K562 (cell line): ENCODE measurements around the gene VDAC2. TPM values are rescaled to one million over a fixed set of nuclear protein-coding genes. Genes with fewer than 3 reads are reported as not detected.

ENCODE experiments used
- ATAC-seq: fragments of 200-7000 bp; cut with Tn5 transposase; 3 replicates; pipeline ENCODE4 v1.9.1; 2020; ENCODE audit warnings: moderate library complexity
- BruUV-seq: library from RNA; stranded (reverse); fragments of 400-500 nt; replicated peaks from 2 replicates; lab custom pipeline; 2021; lab: Mats Ljungman, UMichigan
- CTCF ChIA-PET: fragments of 300-600 bp; formaldehyde crosslinking; extraction: SDS; loops from one replicate; lab custom pipeline; 2021; ENCODE audit warnings: low intra/inter-chr PET ratio; lab: Yijun Ruan, JAX
- POLR2A ChIA-PET: fragments of 300-600, 350-650 bp; sonication (Branson Sonifier 250); formaldehyde crosslinking; extraction: SDS; loops from one replicate; lab custom pipeline; 2021; ENCODE audit warnings: antibody characterized with exemption, inconsistent platforms; lab: Yijun Ruan, JAX
- DNase-seq, 4 experiments: peaks; one replicate each; pipeline versions ENCODE4 v3.0.0 to v3.0.0-alpha.2; 2011 to 2018; ENCODE audit warnings: low spot score in 3 of 4, mixed read lengths in 3 of 4; ENCODE audit errors: extremely low read depth in 1 of 4
- FAIRE-seq: peaks from 2 replicates; lab custom pipeline; 2011; peaks lifted over from hg19 to GRCh38; lab: Jason Lieb, UNC
- H2AFZ ChIP-seq: 2 replicates; pipeline ENCODE4 v1.6.0; 2011; ENCODE audit warnings: low read depth, low read length, control low read depth, inconsistent platforms
- H3K27ac ChIP-seq: fragments of 200-600 bp; 3 replicates; pipeline ENCODE4 v1.8.0; 2011; ENCODE audit warnings: low read depth, mild to moderate bottlenecking, control low read depth, inconsistent platforms, low read length, moderate library complexity, mixed read lengths; ENCODE audit errors: extremely low read depth
- H3K27me3 ChIP-seq, 2 experiments: fragments of 300-600 bp in 1 of 2; 2 replicates in 1 of 2; 3 replicates in 1 of 2; pipeline versions ENCODE4 v1.6.0 to v1.8.0; 2011; ENCODE audit warnings: inconsistent platforms in 2 of 2, low read length in 2 of 2, mild to moderate bottlenecking in 1 of 2, mixed read lengths in 1 of 2, moderate library complexity in 1 of 2; ENCODE audit not compliant: control insufficient read depth in 2 of 2, insufficient read depth in 2 of 2
- H3K36me3 ChIP-seq: fragments of 300-600 bp; 3 replicates; pipeline ENCODE4 v1.8.0; 2011; ENCODE audit warnings: mild to moderate bottlenecking, low read length, inconsistent platforms; ENCODE audit not compliant: control insufficient read depth, insufficient read depth
- H3K4me1 ChIP-seq, 2 experiments: fragments of 200-600 bp in 1 of 2; replicated peaks in 1 of 2; 2 replicates in 1 of 2; 3 replicates in 1 of 2; pipeline versions ENCODE4 v1.5.1 to v1.8.0; 2011; ENCODE audit warnings: inconsistent platforms in 2 of 2, low read length in 2 of 2, mild to moderate bottlenecking in 1 of 2, mixed read lengths in 1 of 2, moderate library complexity in 1 of 2; ENCODE audit not compliant: control insufficient read depth in 2 of 2, insufficient read depth in 2 of 2
- H3K4me2 ChIP-seq: 2 replicates; pipeline ENCODE4 v1.6.1; 2011; ENCODE audit warnings: low read length, control low read depth, inconsistent platforms, mixed read lengths; ENCODE audit not compliant: insufficient read depth
- H3K4me3 ChIP-seq: fragments of 200-600 bp; sonication (generic), shearing (Covaris generic); 2 replicates; pipeline ENCODE4 v1.5.1; 2016; ENCODE audit warnings: control low read depth, inconsistent platforms
- H3K79me2 ChIP-seq: fragments of 200-600 bp; 3 replicates; pipeline ENCODE4 v1.8.0; 2011; ENCODE audit warnings: low read length, inconsistent platforms; ENCODE audit not compliant: control insufficient read depth, insufficient read depth
- H3K9ac ChIP-seq, 2 experiments: 2 replicates each; pipeline versions ENCODE4 v1.6.0 to v1.6.1; 2011; ENCODE audit warnings: low read depth in 2 of 2, low read length in 2 of 2, control low read depth in 1 of 2, inconsistent platforms in 1 of 2, mild to moderate bottlenecking in 1 of 2, mixed read lengths in 1 of 2; ENCODE audit not compliant: insufficient read depth in 1 of 2
- H3K9me1 ChIP-seq: one replicate; pipeline ENCODE4 v1.6.0; 2011; ENCODE audit warnings: inconsistent platforms, mild to moderate bottlenecking, low read length, moderate library complexity; ENCODE audit not compliant: control insufficient read depth, insufficient read depth
- H3K9me3 ChIP-seq: replicated peaks from 2 replicates; pipeline ENCODE4 v1.5.1; 2011; ENCODE audit warnings: low read depth, low read length, inconsistent platforms; ENCODE audit not compliant: control insufficient read depth, insufficient read depth
- H4K20me1 ChIP-seq: replicated peaks from 2 replicates; pipeline ENCODE4 v1.6.1; 2011; ENCODE audit warnings: low read length, inconsistent platforms, mixed read lengths; ENCODE audit not compliant: control insufficient read depth, insufficient read depth
- ADNP ChIP-seq: fragments of 200-800 bp; sonication (Bioruptor generic); IDR thresholded peaks from 2 replicates; pipeline ENCODE4 v1.6.1; 2016; ENCODE audit warnings: missing genetic modification characterization, missing compliant biosample characterization
- BACH1 ChIP-seq: fragments of 200-800 bp; sonication (Bioruptor generic); IDR thresholded peaks from 2 replicates; pipeline ENCODE4 v1.6.1; 2016; ENCODE audit warnings: missing genetic modification characterization, missing compliant biosample characterization
- BHLHE40 ChIP-seq: IDR thresholded peaks from 2 replicates; pipeline ENCODE4 v1.6.1; 2011; ENCODE audit warnings: low read length, improper control_type of control experiment
- DACH1 ChIP-seq: fragments of 450-650 bp; IDR thresholded peaks from 2 replicates; pipeline ENCODE4 v1.6.1; 2018; ENCODE audit not compliant: partially characterized antibody
- EP300 ChIP-seq: IDR thresholded peaks from 2 replicates; pipeline ENCODE4 v1.6.1; 2012; ENCODE audit warnings: low read length, improper control_type of control experiment
- FUS ChIP-seq: fragments of 200-400 bp; formaldehyde crosslinking; optimal IDR thresholded peaks from 2 replicates; pipeline ENCODE3; 2017; ENCODE audit warnings: low read depth, low read length
- HDAC1 ChIP-seq, 2 experiments: fragments of 450-650 bp; IDR thresholded peaks; 2 replicates each; pipeline ENCODE4 v1.6.1; 2016 to 2017; ENCODE audit warnings: inconsistent platforms in 1 of 2, mild to moderate bottlenecking in 1 of 2, moderate library complexity in 1 of 2
- HDGF ChIP-seq: fragments of 450-650 bp; IDR thresholded peaks from 2 replicates; pipeline ENCODE4 v1.6.1; 2016
- IFI16 ChIP-seq: fragments of 250-450 bp; sonication (Bioruptor Pico); IDR thresholded peaks from 2 replicates; pipeline ENCODE4 v2.1.2; 2022; ENCODE audit warnings: mild to moderate bottlenecking, inconsistent platforms
- IRF9 ChIP-seq: fragments of 450-650 bp; IDR thresholded peaks from 2 replicates; pipeline ENCODE4 v1.6.1; 2016; ENCODE audit warnings: missing biosample characterization, missing genetic modification characterization
- NFIX ChIP-seq: fragments of 250-450 bp; sonication (Bioruptor Pico); IDR thresholded peaks from 2 replicates; pipeline ENCODE4 v1.4.0; 2020; ENCODE audit warnings: low read depth, mild to moderate bottlenecking, moderate library complexity
- NR2C1 ChIP-seq, 2 experiments: fragments of 450-650 bp; IDR thresholded peaks; 2 replicates each; pipeline ENCODE4 v1.6.1; 2017; ENCODE audit warnings: mild to moderate bottlenecking in 2 of 2, antibody characterized with exemption in 1 of 2, inconsistent platforms in 1 of 2, missing compliant biosample characterization in 1 of 2, missing genetic modification characterization in 1 of 2
- PHF8 ChIP-seq: fragments of 200-600 bp; sonication (generic); IDR thresholded peaks from 2 replicates; pipeline ENCODE4 v1.6.1; 2012; ENCODE audit warnings: mixed run types, mild to moderate bottlenecking, inconsistent platforms, low read length, moderate library complexity, borderline replicate concordance
- PML ChIP-seq: IDR thresholded peaks from 2 replicates; pipeline ENCODE4 v1.6.1; 2012; ENCODE audit warnings: low read length, inconsistent platforms
- PTRF ChIP-seq: fragments of 450-650 bp; IDR thresholded peaks from 2 replicates; pipeline ENCODE4 v1.6.1; 2016; ENCODE audit warnings: mild to moderate bottlenecking, missing genetic modification characterization, missing compliant biosample characterization
- RFX7 ChIP-seq: fragments of 250-450 bp; sonication (Bioruptor Pico); IDR thresholded peaks from 2 replicates; pipeline ENCODE4 v1.5.1; 2021; ENCODE audit warnings: mild to moderate bottlenecking
- SAFB ChIP-seq: fragments of 200-400 bp; formaldehyde crosslinking; IDR thresholded peaks from 2 replicates; pipeline ENCODE4 v1.6.1; 2017; ENCODE audit warnings: low read depth, low read length, borderline replicate concordance
- SMARCC2 ChIP-seq: fragments of 450-650 bp; IDR thresholded peaks from 2 replicates; pipeline ENCODE4 v1.6.1; 2017; ENCODE audit warnings: antibody characterized with exemption, moderate library complexity, mild to moderate bottlenecking, low read depth
- XRCC5 ChIP-seq: fragments of 200-400 bp; formaldehyde crosslinking; IDR thresholded peaks from 2 replicates; pipeline ENCODE4 v1.6.1; 2017; ENCODE audit warnings: low read depth, mild to moderate bottlenecking, low read length
- ZEB2 ChIP-seq: fragments of 450-650 bp; IDR thresholded peaks from 2 replicates; pipeline ENCODE4 v1.6.1; 2016
- ZNF121 ChIP-seq: sonication (generic); formaldehyde crosslinking; conservative IDR thresholded peaks from 2 replicates; pipeline ENCODE4 v1.8.0; 2022; ENCODE audit warnings: missing genetic modification reagents
- ZNF175 ChIP-seq: fragments of 200-800 bp; sonication (Bioruptor generic); IDR thresholded peaks from 2 replicates; pipeline ENCODE4 v1.6.1; 2016; ENCODE audit warnings: low read depth, mild to moderate bottlenecking, missing genetic modification characterization, missing compliant biosample characterization
- ZNF586 ChIP-seq: fragments of 450-650 bp; formaldehyde crosslinking; conservative IDR thresholded peaks from 2 replicates; pipeline ENCODE4 v1.4.0; 2020; ENCODE audit warnings: mild to moderate bottlenecking, moderate library complexity
- WGBS: fragments of 100-300 bp; shearing (Covaris generic); methylation state at CpG from one replicate; pipeline ENCODE4 v1.1.6; 2016; ENCODE audit warnings: low coverage, mixed read lengths; ENCODE audit not compliant: insufficient coverage; ENCODE audit errors: missing lambda C conversion rate; 5-methylcytosine and 5-hydroxymethylcytosine counted together
- in situ Hi-C: fragments of 300-500 bp; cut with MboI; formaldehyde crosslinking; loops from 4 replicates; pipeline ENCODE4 v1.15.0; 2018; ENCODE audit warnings: inconsistent platforms, mixed read lengths
- intact Hi-C: fragments of 100-400 bp; cut with micrococcal nuclease; formaldehyde crosslinking; loops from 2 replicates; pipeline ENCODE4 v1.14.2; 2022
- polyA plus RNA-seq, 8 experiments: library from polyadenylated mRNA; depleted of rRNA in 4 of 8; stranded (reverse) in 5 of 8; unstranded in 3 of 8; fragments of >200 nt; fragmentation: Nextera tagmentation in 2 of 8; fragmentation: Illumina TruSeq in 1 of 8; extraction: Ambion mirVana in 2 of 8; extraction: Trizol in 1 of 8; gene quantifications; 2 replicates each; pipeline versions ENCODE4 v1.2.1 to v1.2.3, GENCODE V29; 2011 to 2014; ENCODE audit warnings: inconsistent platforms in 1 of 8, missing spikeins in 1 of 8
- total RNA-seq, 7 experiments: library from RNA; depleted of rRNA in 6 of 7; stranded (reverse); fragments of >200 nt in 6 of 7; fragmentation: Illumina TruSeq in 2 of 7; extraction: Trizol in 2 of 7; gene quantifications; 2 replicates each; pipeline versions ENCODE4 v1.2.1 to v1.2.3, GENCODE V29; 2011 to 2021; ENCODE audit warnings: low replicate concordance in 1 of 7
- TF ChIP-seq, protein P1 (sequence below): sonication (generic); formaldehyde crosslinking; IDR thresholded peaks from 2 replicates; pipeline ENCODE4 v1.8.0; 2022; ENCODE audit warnings: mild to moderate bottlenecking, missing genetic modification reagents

The VDAC2 gene
- total and polyA plus RNA-seq, 9 of the 15 experiments (the other 6 are each of a cell fraction or from before 2014, with no cell fraction given) = 139 to 450 (median 250) TPM

DNA sequence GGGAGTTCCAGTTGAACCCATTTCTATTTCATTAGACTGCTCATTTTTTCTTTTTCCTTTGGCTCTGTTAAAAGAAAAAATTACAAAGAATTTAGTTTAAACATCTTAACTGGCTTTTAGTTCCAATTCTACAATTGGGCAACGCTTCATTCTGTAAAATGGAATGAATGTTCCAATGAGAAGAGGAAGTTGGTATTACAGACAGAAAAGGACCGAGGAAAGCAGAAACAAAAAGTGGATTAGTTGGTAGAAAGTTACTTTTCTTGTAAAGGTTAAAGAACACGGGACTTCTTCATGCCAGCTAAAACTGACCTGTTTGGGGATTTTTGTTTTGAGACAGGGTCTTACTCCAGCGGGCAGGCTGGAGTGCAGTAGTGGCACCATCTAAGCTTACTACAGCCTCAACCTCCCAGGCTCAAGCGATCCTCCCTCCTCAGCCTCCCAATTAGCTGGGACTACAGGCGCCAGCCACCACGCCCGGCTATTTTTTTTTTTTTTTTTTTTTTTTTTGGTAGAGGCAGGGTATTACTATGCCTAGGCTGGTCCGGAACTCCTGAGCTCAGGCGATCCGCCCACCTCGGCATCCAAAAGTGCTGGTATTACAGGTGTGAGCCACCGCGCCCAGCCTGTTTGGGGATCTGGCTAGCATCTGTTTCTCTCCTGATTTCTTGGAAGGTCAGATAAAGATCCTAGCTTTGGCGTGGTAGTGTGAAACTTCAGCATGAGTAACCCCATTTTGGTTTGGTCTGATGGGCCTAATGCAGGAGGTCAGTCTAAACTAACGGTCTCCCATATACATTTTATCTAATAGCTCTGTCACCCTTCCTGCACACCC, 1.3 kb upstream of the VDAC2 start:
- in situ Hi-C loops = no loop called here
- no peak for ATAC-seq
- peak overlapping the region; percentile 97 for H3K4me3 ChIP-seq
- BruUV-seq = no TSS peak
- H3K36me3 ChIP-seq = peaks cover 30% of the 10 kb centered on the region
- peak overlapping the region; percentile 97 for H3K27ac ChIP-seq
- H3K27me3 ChIP-seq = no peaks in the 10 kb centered on the region
- peaks cover 39 to 40% of the 10 kb centered on the region in 2 experiments for H3K4me1 ChIP-seq
- 62% methylated on average over 16 of the region's 16 CpGs for WGBS
- peaks cover 7% of the 10 kb centered on the region; the same call in 1 of the 2 replicates for H4K20me1 ChIP-seq
- peak overlapping the region; percentile 99 for H3K4me2 ChIP-seq
- POLR2A ChIA-PET = interaction anchor here (0.7 to 8.9 kb wide), 8 partner anchors 8 to 461 kb away, joined by 3 to 74 read pairs (median 18); partner anchors contain the start of gene COMTD1
- peaks cover 38% of the 10 kb centered on the region for H3K79me2 ChIP-seq
- H3K9me3 ChIP-seq = no peaks in the 10 kb centered on the region
- H2AFZ ChIP-seq = peak overlapping the region; percentile 93
- CTCF ChIA-PET = no interaction called here
- intact Hi-C loops = no loop called here
- H3K9me1 ChIP-seq = no peaks in the 10 kb centered on the region
- no peak for DNase-seq
- no peak for FAIRE-seq
- peak overlapping the region; percentile 93 to 98 for H3K9ac ChIP-seq
- TF ChIP-seq EP300 (peak; percentile 37; the same call in 1 of the 2 replicates), FUS (no peak), BHLHE40 (no peak), NR2C1 (IDR thresholded peaks at IDR 0.05) (no peak), NR2C1 (tag; IDR thresholded peaks at IDR 0.05) (peak; percentile 89), BACH1 (tag) (peak; percentile 93), DACH1 (no peak), ZNF586 (0 out of 2 replicates have a peak, but pooled peaks have one; percentile 68), IRF9 (peak; percentile 69), NFIX (CRISPR knock-in tag) (peak; percentile 37), ZNF121 (CRISPR knock-in tag) (no peak), RFX7 (CRISPR knock-in tag) (peak; percentile 81), HDAC1 (IDR thresholded peaks at IDR 0.05) (no peak), HDGF (no peak), XRCC5 (no peak), PHF8 (no peak), IFI16 (CRISPR knock-in tag) (peak; percentile 90), SAFB (no peak), ZNF175 (CRISPR knock-in tag) (peak; percentile 94), PML (no peak), SMARCC2 (no peak), ADNP (tag) (peak; percentile 25; the same call in 1 of the 2 replicates), PTRF (tag) (peak; percentile 92), ZEB2 (no peak)
- TF ChIP-seq, protein P1, sequence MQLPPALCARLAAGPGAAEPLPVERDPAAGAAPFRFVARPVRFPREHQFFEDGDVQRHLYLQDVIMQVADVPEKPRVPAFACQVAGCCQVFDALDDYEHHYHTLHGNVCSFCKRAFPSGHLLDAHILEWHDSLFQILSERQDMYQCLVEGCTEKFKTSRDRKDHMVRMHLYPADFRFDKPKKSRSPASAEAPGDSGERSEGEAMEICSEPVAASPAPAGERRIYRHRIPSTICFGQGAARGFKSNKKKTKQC (CRISPR knock-in tag) = no peak
